ENCODE measurements around the gene NPAT.

NPAT gene

DNA sequence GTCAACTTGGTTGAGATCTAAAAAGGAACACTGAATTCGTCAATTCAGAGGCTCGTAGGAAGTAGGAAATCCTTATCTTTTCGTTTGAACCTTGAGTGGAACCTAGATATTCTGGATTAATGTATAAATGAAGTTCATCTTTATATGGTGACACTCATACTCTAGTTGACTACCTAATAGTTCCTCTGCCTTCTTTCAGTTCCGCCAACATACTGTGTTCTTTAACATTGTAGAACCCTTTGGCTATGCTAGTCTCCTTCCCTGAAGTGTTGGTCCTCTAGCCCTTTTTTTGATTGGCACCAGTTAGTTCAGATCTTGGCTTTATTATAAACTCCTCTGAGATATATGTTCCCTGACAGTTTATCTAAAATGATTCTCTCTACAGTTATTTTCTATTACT is 1.9 kb upstream of the NPAT start:
- TF ChIP-seq, protein P1, sequence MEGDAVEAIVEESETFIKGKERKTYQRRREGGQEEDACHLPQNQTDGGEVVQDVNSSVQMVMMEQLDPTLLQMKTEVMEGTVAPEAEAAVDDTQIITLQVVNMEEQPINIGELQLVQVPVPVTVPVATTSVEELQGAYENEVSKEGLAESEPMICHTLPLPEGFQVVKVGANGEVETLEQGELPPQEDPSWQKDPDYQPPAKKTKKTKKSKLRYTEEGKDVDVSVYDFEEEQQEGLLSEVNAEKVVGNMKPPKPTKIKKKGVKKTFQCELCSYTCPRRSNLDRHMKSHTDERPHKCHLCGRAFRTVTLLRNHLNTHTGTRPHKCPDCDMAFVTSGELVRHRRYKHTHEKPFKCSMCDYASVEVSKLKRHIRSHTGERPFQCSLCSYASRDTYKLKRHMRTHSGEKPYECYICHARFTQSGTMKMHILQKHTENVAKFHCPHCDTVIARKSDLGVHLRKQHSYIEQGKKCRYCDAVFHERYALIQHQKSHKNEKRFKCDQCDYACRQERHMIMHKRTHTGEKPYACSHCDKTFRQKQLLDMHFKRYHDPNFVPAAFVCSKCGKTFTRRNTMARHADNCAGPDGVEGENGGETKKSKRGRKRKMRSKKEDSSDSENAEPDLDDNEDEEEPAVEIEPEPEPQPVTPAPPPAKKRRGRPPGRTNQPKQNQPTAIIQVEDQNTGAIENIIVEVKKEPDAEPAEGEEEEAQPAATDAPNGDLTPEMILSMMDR (IDR thresholded peaks at IDR 0.05; ENCODE audit: low read depth, low read length, poor library complexity, severe bottlenecking) = no peak
- TF ChIP-seq EZH2phosphoT487 (IDR thresholded peaks at IDR 0.05; ENCODE audit: borderline replicate concordance, low read length) = no peak
- no peaks in the 10 kb centered on the region for H3K9me3 ChIP-seq (ENCODE audit: control insufficient read depth, insufficient read depth, low read length)
- peaks cover 10% of the 10 kb centered on the region for H4K20me1 ChIP-seq (ENCODE audit: control insufficient read depth, insufficient read depth, low read depth, low read length)
- peak overlapping the region; percentile 97 for H3K4me2 ChIP-seq (ENCODE audit: low read length)
- H3K27me3 ChIP-seq (ENCODE audit: control insufficient read depth, low read length) = no peaks in the 10 kb centered on the region
- H3K36me3 ChIP-seq (ENCODE audit: control insufficient read depth, low read length) = peaks cover 86% of the 10 kb centered on the region
- H3K79me2 ChIP-seq (ENCODE audit: control insufficient read depth, low read length) = peaks cover 90% of the 10 kb centered on the region
- H3F3A ChIP-seq (ENCODE audit: control insufficient read depth, insufficient read depth) = peaks cover 37% of the 10 kb centered on the region
- peak overlapping the region; percentile 91 for H3K27ac ChIP-seq (ENCODE audit: low read depth, low read length)
- H3K4me1 ChIP-seq (ENCODE audit: control insufficient read depth, low read length) = peaks cover 56% of the 10 kb centered on the region
- H3K9me2 ChIP-seq (replicated peaks; ENCODE audit: control insufficient read depth, low read length) = no peaks in the 10 kb centered on the region
- H3K4me3 ChIP-seq (ENCODE audit: low read length) = peak overlapping the region; percentile 87

- TF ChIP-seq, protein P1 (IDR thresholded peaks at IDR 0.05; ENCODE audit: low read depth, low read length, poor library complexity, severe bottlenecking) = no peak
- TF ChIP-seq EZH2phosphoT487 (IDR thresholded peaks at IDR 0.05; ENCODE audit: borderline replicate concordance, low read length) = no peak
- Histone ChIP-seq H3K9me2 (replicated peaks; ENCODE audit: control insufficient read depth, low read length) (no peaks in the 10 kb centered on the region), H3K27ac (ENCODE audit: low read depth, low read length) (peak overlapping the region; percentile 91), H3K4me1 (ENCODE audit: control insufficient read depth, low read length) (peaks cover 55% of the 10 kb centered on the region), H3F3A (ENCODE audit: control insufficient read depth, insufficient read depth) (peaks cover 37% of the 10 kb centered on the region), H3K4me3 (ENCODE audit: low read length) (peak overlapping the region; percentile 87), H3K79me2 (ENCODE audit: control insufficient read depth, low read length) (peaks cover 92% of the 10 kb centered on the region), H3K36me3 (ENCODE audit: control insufficient read depth, low read length) (peaks cover 86% of the 10 kb centered on the region), H4K20me1 (ENCODE audit: control insufficient read depth, insufficient read depth, low read depth, low read length) (peaks cover 13% of the 10 kb centered on the region), H3K4me2 (ENCODE audit: low read length) (peak overlapping the region; percentile 97), H3K27me3 (ENCODE audit: control insufficient read depth, low read length) (no peaks in the 10 kb centered on the region), H3K9me3 (ENCODE audit: control insufficient read depth, insufficient read depth, low read length) (no peaks in the 10 kb centered on the region)
Observed at GRCh38 chr11:108223348-108224149, 1.1 kb upstream of the NPAT start.

- Histone ChIP-seq H3K9me2 (replicated peaks; ENCODE audit: control insufficient read depth, low read length) (no peaks in the 10 kb centered on the region), H3K27me3 (ENCODE audit: control insufficient read depth, low read length) (no peaks in the 10 kb centered on the region), H3K36me3 (ENCODE audit: control insufficient read depth, low read length) (peaks cover 87% of the 10 kb centered on the region), H3K79me2 (ENCODE audit: control insufficient read depth, low read length) (peaks cover 93% of the 10 kb centered on the region), H3K27ac (ENCODE audit: low read depth, low read length) (peak overlapping the region; percentile 91), H4K20me1 (ENCODE audit: control insufficient read depth, insufficient read depth, low read depth, low read length) (peaks cover 13% of the 10 kb centered on the region), H3K4me2 (ENCODE audit: low read length) (peak overlapping the region; percentile 78), H3K4me1 (ENCODE audit: control insufficient read depth, low read length) (peaks cover 40% of the 10 kb centered on the region), H3F3A (ENCODE audit: control insufficient read depth, insufficient read depth) (peaks cover 30% of the 10 kb centered on the region), H3K4me3 (ENCODE audit: low read length) (peak overlapping the region; percentile 87), H3K9me3 (ENCODE audit: control insufficient read depth, insufficient read depth, low read length) (no peaks in the 10 kb centered on the region)
- TF ChIP-seq, protein P1 (IDR thresholded peaks at IDR 0.05; ENCODE audit: low read depth, low read length, poor library complexity, severe bottlenecking) = no peak
- no peak for TF ChIP-seq EZH2phosphoT487 (IDR thresholded peaks at IDR 0.05; ENCODE audit: borderline replicate concordance, low read length)
Observed at GRCh38 chr11:108221911-108222573, 396 bp downstream of the NPAT start.
